Urinary bladder (tissue), 4 donors: ENCODE results near the gene PITPNC1. TPM values are rescaled to one million over a fixed set of nuclear protein-coding genes. Genes with fewer than 3 reads are reported as not detected.
"Not testable (repeated sequence)": the region's sequence is repeated elsewhere in the genome, so short reads cannot be mapped to it uniquely, and the experiment has no call there.

Experiments
- DNase-seq: peaks from one replicate; pipeline ENCODE4 v3.0.0-alpha.2; 2015; ENCODE audit errors: extremely low spot score
- H3K27ac ChIP-seq: one replicate; pipeline ENCODE4 v1.5.1; 2013; ENCODE audit warnings: low read depth, mild to moderate bottlenecking, moderate library complexity
- H3K36me3 ChIP-seq: one replicate; pipeline ENCODE4 v1.6.1; 2013; ENCODE audit warnings: mild to moderate bottlenecking, moderate library complexity; ENCODE audit not compliant: insufficient read depth
- H3K4me1 ChIP-seq: one replicate; pipeline ENCODE4 v1.6.1; 2013; ENCODE audit warnings: mild to moderate bottlenecking, moderate library complexity; ENCODE audit not compliant: insufficient read depth
- H3K4me3 ChIP-seq: one replicate; pipeline ENCODE4 v1.5.1; 2013; ENCODE audit warnings: low read depth, low read length
- WGBS: extraction: QIAGEN DNeasy Blood & Tissue Kit; methylation state at CpG from one replicate; pipeline ENCODE4 v1.1.7; 2013; 5-methylcytosine and 5-hydroxymethylcytosine counted together
- polyA plus RNA-seq: library from polyadenylated mRNA; stranded (reverse); fragments of 200-250 nt; gene quantifications from one replicate; pipeline ENCODE4 v1.2.3, GENCODE V29; 2013
- total RNA-seq: library from RNA; depleted of rRNA; stranded (reverse); fragments of >200 nt; gene quantifications from one replicate; pipeline ENCODE4 v1.2.3, GENCODE V29; 2014
- donor health status: healthy with polysubstance abuse.
- donor health status: healthy.

The PITPNC1 gene
- total and polyA plus RNA-seq, 2 donors: 9.3 to 13.4 TPM

GRCh38 chr17:67456889-67457288 is 79.8 kb downstream of the PITPNC1 start:
- Histone ChIP-seq H3K4me3 (no peak overlapping the region), H3K27ac (no peak overlapping the region), H3K4me1 (peaks cover 1% of the 10 kb centered on the region), H3K36me3 (no peaks in the 10 kb centered on the region)
- WGBS: 93% methylated on average over 3 of the region's 3 CpGs
- DNase-seq: no peak

GRCh38 chr17:67458203-67458602 is 81.1 kb downstream of the PITPNC1 start:
- no peak overlapping the region for H3K27ac ChIP-seq
- 97% methylated on average over 2 of the region's 2 CpGs for WGBS
- H3K4me3 ChIP-seq: no peak overlapping the region

DNA sequence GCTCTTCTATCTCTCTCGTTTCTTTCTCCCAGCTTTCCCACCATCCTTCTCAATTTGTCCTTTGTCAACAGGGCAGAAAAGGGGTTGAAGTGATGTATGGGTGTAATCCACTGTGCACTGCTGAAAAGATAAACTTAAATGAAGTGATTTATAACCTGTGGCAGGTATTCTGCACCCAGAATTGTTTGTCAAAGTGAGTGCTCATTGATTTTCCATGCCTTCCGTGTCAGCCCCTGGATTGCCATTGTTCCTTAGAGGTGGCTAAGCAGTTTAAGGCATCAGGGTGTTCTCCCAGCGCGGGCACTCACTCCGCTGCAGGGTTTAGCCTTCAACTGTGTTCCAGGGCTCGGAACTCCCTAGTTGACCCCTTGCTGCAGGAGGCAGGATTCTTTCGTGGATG is 82.9 kb downstream of the PITPNC1 start:
- Histone ChIP-seq H3K4me3 (no peak overlapping the region), H3K36me3 (no peaks in the 10 kb centered on the region), H3K27ac (no peak overlapping the region), H3K4me1 (peaks cover 1% of the 10 kb centered on the region)
- WGBS: 79% methylated on average over 7 of the region's 7 CpGs
- DNase-seq: no peak

More at GRCh38 chr17:67458203-67458602, 81.1 kb downstream of the PITPNC1 start:
- H3K36me3 ChIP-seq: no peaks in the 10 kb centered on the region
- peaks cover 1% of the 10 kb centered on the region for H3K4me1 ChIP-seq
- DNase-seq: no peak

- Histone ChIP-seq H3K4me3 (no peak overlapping the region), H3K27ac (no peak overlapping the region), H3K4me1 (peaks cover 1% of the 10 kb centered on the region), H3K36me3 (no peaks in the 10 kb centered on the region)
- no peak for DNase-seq
- 87% methylated on average over 6 of the region's 6 CpGs for WGBS
These were observed 84.2 kb downstream of the PITPNC1 start for GRCh38 chr17:67461228-67461780.

- peaks cover 1% of the 10 kb centered on the region for H3K4me1 ChIP-seq
- WGBS: 81% methylated on average over 3 of the region's 3 CpGs
- no peak overlapping the region for H3K4me3 ChIP-seq
- no peak for DNase-seq
- H3K36me3 ChIP-seq: no peaks in the 10 kb centered on the region
- H3K27ac ChIP-seq: no peak overlapping the region
These were observed 84.8 kb downstream of the PITPNC1 start for GRCh38 chr17:67461876-67462275.

- DNase-seq: no peak
- no peaks in the 10 kb centered on the region for H3K36me3 ChIP-seq
- no peak overlapping the region for H3K4me3 ChIP-seq
- H3K4me1 ChIP-seq: peaks cover 1% of the 10 kb centered on the region
- no peak overlapping the region for H3K27ac ChIP-seq
- 76% methylated on average over 4 of the region's 4 CpGs for WGBS
These were observed 89.2 kb downstream of the PITPNC1 start for GRCh38 chr17:67466251-67466796.

- Histone ChIP-seq H3K4me1 (no peaks in the 10 kb centered on the region), H3K4me3 (no peak overlapping the region), H3K27ac (no peak overlapping the region), H3K36me3 (no peaks in the 10 kb centered on the region)
- WGBS: 72% methylated on average over 8 of the region's 8 CpGs
- no peak for DNase-seq
These were observed 90.7 kb downstream of the PITPNC1 start for GRCh38 chr17:67467500-67468455.

DNA sequence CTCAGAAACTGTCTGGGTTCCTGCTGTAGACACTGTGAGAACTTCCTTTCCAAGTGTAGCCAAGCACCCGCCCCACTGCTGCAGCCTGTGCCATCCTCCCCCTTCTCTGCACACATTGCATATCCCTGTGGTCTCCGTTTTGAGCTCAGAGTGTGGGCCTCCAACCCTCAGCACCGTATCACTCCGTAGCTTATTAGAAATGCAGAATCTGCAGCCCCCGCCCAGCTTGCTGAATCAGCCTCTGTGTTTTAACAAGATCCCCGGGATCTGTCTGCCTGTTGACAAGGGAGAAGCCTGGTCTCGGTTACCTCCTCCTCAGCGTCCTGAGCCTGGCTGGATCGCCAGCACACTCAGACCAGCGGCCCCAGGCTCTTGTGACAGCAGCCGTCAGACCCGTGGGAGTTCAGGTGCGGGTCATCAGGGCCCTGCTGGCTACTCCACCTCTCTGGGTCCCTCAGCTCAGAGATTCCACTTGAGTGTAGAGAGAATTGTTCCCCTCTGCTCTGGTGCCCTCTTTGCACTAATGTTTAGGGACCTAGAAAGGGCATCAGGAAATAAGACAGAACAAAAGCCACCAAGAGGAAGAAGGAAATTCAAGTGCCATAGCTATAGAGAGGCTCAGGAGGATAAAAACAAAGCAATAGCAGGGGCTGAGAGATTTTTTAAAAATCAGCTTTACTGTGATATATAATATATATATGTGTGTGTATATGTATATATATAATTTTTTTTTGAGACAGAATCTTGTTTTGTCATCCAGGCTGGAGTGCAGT is 92.3 kb downstream of the PITPNC1 start:
- WGBS: 46% methylated on average over 13 of the region's 13 CpGs
- no peak for DNase-seq
- no peaks in the 10 kb centered on the region for H3K4me1 ChIP-seq
- peak overlapping the region; percentile 56 for H3K27ac ChIP-seq
- H3K4me3 ChIP-seq: no peak overlapping the region
- no peaks in the 10 kb centered on the region for H3K36me3 ChIP-seq

DNA sequence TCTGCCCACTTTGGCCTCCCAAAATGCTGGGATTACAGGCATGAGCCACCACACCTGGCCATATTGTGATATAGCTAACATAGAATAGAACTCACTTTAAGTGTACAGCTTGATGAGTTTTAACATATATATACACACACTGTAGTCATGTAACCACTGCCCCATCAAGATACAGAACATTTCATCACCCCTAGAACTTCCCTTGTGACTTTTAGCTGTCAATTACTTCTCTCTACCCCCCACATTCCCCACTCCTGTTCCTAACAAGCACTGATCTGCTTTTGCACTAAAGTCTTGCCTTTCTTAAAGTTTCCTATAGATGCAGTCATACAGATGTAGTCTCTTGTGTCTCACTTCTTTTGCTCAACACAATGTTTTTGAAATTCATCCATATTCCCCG is 93.1 kb downstream of the PITPNC1 start:
- Histone ChIP-seq H3K27ac (no peak overlapping the region), H3K4me3 (no peak overlapping the region), H3K36me3 (no peaks in the 10 kb centered on the region), H3K4me1 (no peaks in the 10 kb centered on the region)
- 89% methylated on average over 1 of the region's 1 CpG for WGBS
- DNase-seq: no peak

DNA sequence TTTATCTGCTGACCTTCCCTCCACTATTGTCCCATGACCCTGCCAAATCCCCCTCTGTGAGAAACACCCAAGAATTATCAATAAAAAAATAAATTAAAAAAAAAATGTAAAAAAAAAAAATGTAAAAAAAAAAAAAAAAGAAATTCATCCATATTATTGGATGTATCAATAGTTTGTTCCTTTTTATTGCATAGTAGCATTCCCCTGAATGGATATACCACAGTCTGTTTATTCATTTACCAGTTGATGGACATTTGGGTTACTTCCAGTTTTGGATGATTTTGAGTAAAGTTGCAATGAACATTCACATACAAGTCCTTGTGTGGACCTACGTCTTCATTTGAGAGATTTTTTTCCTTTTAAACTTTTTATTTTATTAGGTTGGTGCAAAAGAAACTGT is 94.0 kb downstream of the PITPNC1 start:
- no peaks in the 10 kb centered on the region for H3K36me3 ChIP-seq
- 96% methylated on average over 1 of the region's 1 CpG for WGBS
- H3K4me1 ChIP-seq: no peaks in the 10 kb centered on the region
- no peak overlapping the region for H3K27ac ChIP-seq
- H3K4me3 ChIP-seq: no peak overlapping the region
- DNase-seq: no peak

DNA sequence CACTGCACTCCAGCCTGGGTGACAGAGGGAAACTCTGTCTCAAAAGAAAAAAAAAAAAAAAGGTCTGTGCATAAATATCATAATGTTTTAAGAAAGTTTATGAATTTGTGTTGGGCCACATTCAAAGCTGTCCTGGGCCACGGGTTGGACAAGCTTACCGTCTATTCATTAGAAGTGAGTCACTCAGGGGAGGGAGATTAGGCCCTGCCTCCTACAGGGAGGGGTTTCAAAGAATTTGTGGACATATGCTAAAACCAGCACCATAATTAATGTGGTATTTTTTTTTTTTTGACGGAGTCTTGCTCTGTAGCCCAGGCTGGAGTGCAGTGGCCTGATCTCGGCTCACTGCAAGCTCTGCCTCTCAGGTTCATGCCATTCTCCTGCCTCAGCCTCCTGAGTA is 95.5 kb downstream of the PITPNC1 start:
- H3K27ac ChIP-seq, H3K4me3 ChIP-seq, DNase-seq, H3K4me1 ChIP-seq, H3K36me3 ChIP-seq: not testable (repeated sequence)
- WGBS: 65% methylated on average over 4 of the region's 4 CpGs

DNA sequence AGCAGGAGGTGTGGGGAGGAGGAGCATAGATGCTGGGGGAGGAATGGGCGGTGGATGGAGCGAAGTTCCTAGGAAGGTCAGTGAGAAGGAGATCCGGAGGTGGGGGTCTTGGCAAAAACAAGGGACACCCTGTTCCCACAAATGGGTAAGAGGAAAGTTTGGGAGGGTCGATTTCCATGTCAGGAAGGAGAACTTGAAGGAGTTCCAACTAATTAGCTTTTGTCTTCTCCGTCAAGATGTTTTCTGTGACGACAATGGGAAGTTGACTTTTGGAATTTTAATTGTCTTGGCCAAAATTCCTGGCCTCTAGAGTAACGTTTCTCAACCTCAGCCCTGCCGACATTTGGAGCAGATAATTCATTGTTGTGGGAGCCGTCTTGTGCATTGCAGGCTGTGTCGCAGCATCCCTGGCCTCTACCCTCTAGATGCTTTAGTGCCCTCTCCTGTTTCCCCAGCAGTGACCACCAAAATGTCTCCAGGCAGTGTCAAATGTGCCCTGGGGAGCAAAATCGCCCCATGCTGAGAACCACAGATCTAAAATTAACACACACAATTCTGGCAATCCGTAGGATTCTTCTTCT is 97.1 kb downstream of the PITPNC1 start:
- H3K36me3 ChIP-seq: no peaks in the 10 kb centered on the region
- H3K27ac ChIP-seq: no peak overlapping the region
- peak; percentile 36 for DNase-seq
- WGBS: 65% methylated on average over 12 of the region's 12 CpGs
- H3K4me3 ChIP-seq: no peak overlapping the region
- H3K4me1 ChIP-seq: no peaks in the 10 kb centered on the region
